Suppressor macrophage treated with lipopolysaccharide for 4 hours (primary cell): Measurements from ENCODE around the gene RNF14.

Source experiments
- DNase-seq: peaks from one replicate; pipeline ENCODE4 v3.0.0-alpha.2; 2020

Gene RNF14

GRCh38 chr5:141948812-141949211 lies 20.1 kb upstream of the RNF14 start:
- DNase-seq: no peak

- no peak for DNase-seq
Measured at GRCh38 chr5:141949511-141949910, 19.4 kb upstream of the RNF14 start.

- no peak for DNase-seq
Measured at GRCh38 chr5:141950207-141951005, 18.5 kb upstream of the RNF14 start.

DNA sequence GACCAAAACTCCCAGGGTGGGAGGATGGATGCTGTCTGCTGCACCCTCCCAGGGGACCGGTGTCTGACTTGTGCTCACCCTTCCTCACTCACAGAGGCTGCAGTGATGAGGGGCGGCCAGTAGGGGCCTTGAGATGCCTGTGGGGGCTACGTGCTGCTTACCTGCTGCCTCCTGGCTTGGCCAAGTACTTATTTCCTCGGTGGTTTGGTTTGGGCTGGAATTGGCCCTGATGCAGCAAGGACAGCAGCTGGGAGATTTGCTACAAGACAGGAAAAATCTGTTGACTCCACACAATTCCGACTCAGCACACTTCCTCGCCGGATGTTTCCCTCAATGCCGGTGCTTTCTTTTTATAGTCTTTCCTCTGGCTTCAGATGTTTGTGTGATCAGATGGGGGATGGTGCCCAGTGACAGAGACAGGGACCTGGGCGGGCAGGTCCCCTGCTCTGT lies 17.5 kb upstream of the RNF14 start:
- DNase-seq: no peak

GRCh38 chr5:141952020-141952419 lies 16.9 kb upstream of the RNF14 start:
- no peak for DNase-seq

DNA sequence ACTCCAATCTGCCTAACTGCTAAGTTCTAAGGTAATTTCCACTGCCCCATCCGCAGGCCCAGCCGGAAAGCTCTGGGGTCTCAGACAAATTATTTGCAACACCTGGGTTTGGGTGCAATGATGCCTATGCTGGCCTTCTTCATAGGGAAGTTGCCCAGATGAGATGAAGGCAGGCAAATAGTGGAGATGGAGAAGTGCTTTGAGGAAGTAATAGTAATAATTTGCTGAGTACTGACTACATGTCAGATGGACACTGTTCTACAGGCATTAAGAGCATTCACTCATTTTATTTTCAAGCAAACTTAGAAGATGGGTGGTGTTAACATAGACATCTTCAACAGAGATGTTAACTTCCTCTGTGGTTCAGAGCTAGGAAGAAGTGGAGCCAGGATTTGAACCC lies 14.7 kb upstream of the RNF14 start:
- DNase-seq: peak; percentile 51

DNA sequence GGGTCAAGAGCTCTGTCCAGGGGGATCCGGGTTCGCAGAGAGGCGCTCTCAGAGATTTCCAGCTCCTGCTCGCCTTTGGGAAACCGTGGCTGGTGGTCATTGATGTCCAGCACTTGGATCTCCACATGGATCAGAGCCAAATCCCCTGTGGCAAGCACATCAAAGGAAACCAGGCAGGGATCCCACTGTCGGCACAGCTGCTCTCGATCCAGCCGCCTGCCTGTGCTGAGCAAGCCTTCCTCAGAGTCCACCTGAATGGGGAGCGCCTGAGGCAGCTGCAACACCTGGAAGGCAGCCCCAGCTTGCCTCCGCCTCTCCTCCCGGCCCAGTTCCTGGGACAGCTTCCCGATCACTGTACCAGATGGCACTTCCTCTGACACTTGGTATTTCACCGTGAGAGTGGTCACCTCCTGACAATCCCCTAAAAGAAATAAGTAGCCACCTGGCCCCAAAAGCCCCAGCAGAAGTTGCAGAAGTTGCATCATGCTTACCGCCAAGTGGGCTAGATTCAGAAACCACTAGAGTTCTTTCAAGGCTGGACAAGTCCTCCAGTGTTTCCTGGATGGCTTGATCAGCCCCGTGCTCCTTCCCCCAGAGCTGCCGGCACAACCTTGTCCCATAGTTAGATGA lies 11.4 kb upstream of the RNF14 start:
- DNase-seq: no peak

GRCh38 chr5:141958113-141958512 lies 10.8 kb upstream of the RNF14 start, which contains the start of gene PCDH12:
TSS of gene PCDH12 (minus strand) at chr5:141958202. CDS start at chr5:141957851, 351 bp downstream.
- DNase-seq: no peak

DNA sequence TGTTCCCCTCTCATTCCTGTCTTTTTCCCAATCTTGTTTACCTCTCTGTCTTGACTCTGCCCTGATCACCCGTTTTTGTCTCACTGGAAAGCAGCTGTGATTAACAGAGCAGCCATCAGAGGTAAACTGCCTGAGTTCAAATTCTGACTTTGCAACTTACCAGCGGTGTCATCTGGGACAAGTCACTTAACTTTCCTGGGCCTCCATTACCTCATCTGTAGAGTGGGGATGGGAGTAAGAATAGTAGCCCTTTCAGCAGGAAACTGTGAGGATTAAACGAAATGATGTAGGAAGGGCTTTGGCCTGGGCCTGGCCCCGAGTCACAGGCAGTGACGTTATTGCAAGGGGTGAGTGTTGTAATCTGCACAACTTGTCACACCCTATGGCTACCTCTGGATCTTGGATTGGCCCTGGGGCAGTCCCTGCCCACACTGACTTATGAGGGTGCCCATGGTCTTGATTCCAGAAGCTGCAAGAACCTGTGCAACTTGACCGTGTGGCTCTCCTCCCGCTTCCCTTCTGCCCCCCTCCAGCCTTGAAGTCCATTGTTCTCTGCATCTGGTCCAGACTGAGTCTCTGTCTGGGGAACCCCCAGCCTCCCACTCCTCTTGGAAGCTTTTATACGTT lies 10.2 kb upstream of the RNF14 start:
- peak; percentile 93 for DNase-seq

- no peak for DNase-seq
Measured at GRCh38 chr5:141960018-141960417, 8.9 kb upstream of the RNF14 start.

GRCh38 chr5:141960449-141961323 lies 8.2 kb upstream of the RNF14 start:
- DNase-seq: peak; percentile 96

GRCh38 chr5:141961466-141961865 lies 7.4 kb upstream of the RNF14 start:
- DNase-seq: no peak

DNA sequence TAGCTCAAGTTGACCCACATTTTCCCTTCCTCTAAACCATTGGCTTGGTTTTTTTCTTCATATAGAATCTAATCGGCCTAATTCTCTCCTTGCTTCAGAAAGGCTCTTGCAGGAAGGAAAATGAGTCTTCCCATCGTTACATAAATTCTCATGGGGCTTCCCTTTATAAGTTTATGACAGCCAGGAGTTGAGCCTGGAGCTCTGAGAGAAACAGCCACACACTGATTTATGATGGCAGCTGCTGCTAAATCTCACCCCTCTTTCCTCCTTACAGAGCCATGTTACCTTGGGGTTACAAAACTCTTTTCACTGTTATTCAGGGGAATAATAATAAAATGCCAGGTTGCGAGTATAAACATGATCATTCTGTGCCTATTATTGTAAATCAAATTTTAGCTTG lies 5.2 kb upstream of the RNF14 start:
- DNase-seq: no peak

GRCh38 chr5:141965071-141965470 lies 3.8 kb upstream of the RNF14 start:
- DNase-seq: no peak

GRCh38 chr5:141966275-141966962 lies 2.5 kb upstream of the RNF14 start:
- no peak for DNase-seq

DNA sequence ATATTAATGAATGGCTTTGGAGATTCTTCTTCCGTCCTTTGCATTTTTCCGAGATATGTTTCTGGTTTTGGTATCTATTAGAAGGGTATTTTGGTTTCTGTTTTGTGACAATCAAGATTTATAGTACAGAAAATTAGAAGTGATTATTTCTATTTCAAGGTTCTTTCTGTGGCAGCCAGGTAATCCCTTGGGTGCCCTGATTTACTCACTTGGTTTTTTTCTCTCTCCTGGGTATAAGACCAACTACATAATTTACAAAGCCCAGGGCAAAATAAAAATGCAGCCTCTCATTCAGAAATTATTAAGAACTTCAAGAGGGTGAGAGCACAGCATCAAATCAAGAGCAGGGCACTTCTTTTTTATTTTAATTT lies 2.0 kb upstream of the RNF14 start:
- no peak for DNase-seq

DNA sequence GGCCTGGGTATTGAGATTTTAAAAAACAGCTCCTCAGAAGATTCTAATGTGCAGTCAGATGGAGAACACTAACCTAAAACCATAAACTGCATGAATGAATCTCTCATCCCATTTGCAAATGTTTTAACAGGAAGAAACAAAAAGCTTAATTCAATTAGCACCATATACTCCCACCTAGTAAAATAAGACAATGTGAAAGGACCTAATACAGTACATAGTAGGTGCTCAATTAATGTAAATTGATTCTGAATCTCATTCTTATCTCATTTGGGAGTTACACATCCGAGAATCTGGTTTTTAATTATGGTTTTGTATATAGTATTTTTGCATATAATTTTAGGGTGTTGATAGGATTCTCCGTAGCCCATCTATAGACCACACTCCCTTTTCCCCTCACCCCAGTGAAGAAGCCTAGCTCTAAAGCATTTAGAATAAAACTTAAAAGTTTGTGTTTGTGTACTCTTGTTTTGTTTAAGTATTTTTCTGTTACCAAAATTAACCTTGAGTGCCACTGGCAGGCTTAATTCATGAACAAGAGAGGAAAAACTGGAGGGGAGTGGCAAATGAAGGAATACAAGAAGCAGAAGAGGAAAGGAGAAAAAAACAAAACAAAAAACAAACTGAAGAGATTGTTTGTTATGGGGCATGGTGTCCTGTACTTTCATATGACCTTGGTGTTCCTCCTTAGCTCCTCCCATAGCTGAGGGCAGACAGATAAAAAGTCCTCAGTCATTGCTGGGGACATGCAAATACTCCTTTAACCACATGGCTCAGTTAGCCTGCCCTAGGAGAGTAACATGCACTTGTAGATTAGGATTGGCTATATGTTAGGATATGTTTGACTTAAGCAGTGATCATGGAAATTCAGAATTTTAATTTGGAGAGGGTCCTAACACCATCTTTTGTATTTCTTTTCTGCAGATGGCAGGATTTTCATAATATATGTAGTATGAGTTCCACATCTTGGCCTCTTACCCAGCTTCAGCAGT lies 1.2 kb downstream of the RNF14 start:
- DNase-seq: peak; percentile 61

GRCh38 chr5:141973871-141974595 lies 5.1 kb downstream of the RNF14 start:
- DNase-seq: no peak

DNA sequence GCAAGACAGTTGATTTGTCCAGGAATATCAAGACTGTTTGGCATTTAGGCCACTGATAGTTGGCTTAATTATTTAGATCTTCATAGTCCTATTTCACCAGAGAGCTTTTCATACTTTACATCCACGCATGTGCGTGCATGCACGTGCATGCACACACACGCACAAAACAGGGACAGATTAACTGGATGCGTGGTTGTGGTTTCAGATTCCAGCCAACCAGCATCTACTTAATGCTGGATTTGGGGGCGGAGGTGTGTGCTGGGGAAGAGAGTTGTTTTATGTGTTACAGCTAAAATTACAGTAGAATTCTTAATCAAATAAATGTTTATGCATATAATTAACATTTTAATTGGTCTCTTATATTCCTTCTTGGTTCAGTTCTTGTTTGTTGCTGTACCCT lies 7.3 kb downstream of the RNF14 start:
- DNase-seq: no peak

- no peak for DNase-seq
Measured at GRCh38 chr5:141978389-141978788, 9.5 kb downstream of the RNF14 start.
